ENCODE data around the gene PI4KA. TPM values are rescaled to one million over a fixed set of nuclear protein-coding genes. Genes with fewer than 3 reads are reported as not detected.
"Not testable (repeated sequence)": the region's sequence is repeated elsewhere in the genome, so short reads cannot be mapped to it uniquely, and the experiment has no call there.

PI4KA gene
- total RNA-seq, 1 donor from 2014 or later: 110 TPM

DNA sequence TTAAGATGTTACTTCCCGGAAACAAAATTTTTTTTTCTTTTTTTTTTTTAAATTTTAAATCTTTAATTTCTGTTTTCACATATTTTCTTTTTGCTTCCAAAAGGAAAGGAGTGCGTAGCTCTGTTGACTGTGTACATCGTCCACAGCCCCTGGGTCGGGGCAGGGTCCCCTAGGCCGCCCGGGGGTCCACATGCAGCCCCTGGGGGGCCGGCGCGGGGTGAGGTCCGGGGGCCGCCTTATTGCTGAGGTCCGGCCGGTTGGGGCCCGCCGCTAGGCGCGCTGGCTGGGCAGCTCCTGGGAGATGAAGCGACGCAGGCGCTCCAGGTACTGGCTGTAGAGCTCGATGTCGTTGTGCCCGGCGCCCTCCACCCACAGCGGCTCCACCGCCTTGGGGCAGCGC is 191.1 kb downstream of the PI4KA start:
- not testable (repeated sequence) for H3K27ac Mint-ChIP-seq; H3K9me3 Mint-ChIP-seq; H3K27me3 Mint-ChIP-seq (ENCODE audit: low read depth); H3K4me1 Mint-ChIP-seq; DNase-seq (ENCODE audit: low spot score in 2 of 2, unreplicated experiment in 2 of 2); H3K4me3 Mint-ChIP-seq; H3K36me3 Mint-ChIP-seq

- no peak for TF ChIP-seq CTCF (IDR thresholded peaks at IDR 0.05; ENCODE audit: unreplicated experiment)
- Mint-ChIP-seq H3K4me1 (no peaks in the 10 kb centered on the region), H3K4me3 (no peak overlapping the region)
Measured at GRCh38 chr22:20666560-20666959, 192.1 kb downstream of the PI4KA start.

GRCh38 chr22:20664594-20664959 is 194.0 kb downstream of the PI4KA start:
- no peak for TF ChIP-seq CTCF (IDR thresholded peaks at IDR 0.05; ENCODE audit: unreplicated experiment)
- Mint-ChIP-seq H3K27ac (no peak overlapping the region), H3K27me3 (ENCODE audit: low read depth) (peaks cover 19% of the 10 kb centered on the region), H3K4me1 (no peaks in the 10 kb centered on the region), H3K4me3 (no peak overlapping the region), H3K36me3 (no peaks in the 10 kb centered on the region), H3K9me3 (peaks cover 7% of the 10 kb centered on the region)
- no peak for DNase-seq (ENCODE audit: low spot score in 2 of 2, unreplicated experiment in 2 of 2)

More at GRCh38 chr22:20666560-20666959, 192.1 kb downstream of the PI4KA start:
- no peak for DNase-seq (ENCODE audit: low spot score in 2 of 2, unreplicated experiment in 2 of 2)
- peaks cover 7% of the 10 kb centered on the region for H3K9me3 Mint-ChIP-seq
- no peaks in the 10 kb centered on the region for H3K36me3 Mint-ChIP-seq
- H3K27ac Mint-ChIP-seq: no peak overlapping the region
- H3K27me3 Mint-ChIP-seq (ENCODE audit: low read depth): peaks cover under 1% of the 10 kb centered on the region

DNA sequence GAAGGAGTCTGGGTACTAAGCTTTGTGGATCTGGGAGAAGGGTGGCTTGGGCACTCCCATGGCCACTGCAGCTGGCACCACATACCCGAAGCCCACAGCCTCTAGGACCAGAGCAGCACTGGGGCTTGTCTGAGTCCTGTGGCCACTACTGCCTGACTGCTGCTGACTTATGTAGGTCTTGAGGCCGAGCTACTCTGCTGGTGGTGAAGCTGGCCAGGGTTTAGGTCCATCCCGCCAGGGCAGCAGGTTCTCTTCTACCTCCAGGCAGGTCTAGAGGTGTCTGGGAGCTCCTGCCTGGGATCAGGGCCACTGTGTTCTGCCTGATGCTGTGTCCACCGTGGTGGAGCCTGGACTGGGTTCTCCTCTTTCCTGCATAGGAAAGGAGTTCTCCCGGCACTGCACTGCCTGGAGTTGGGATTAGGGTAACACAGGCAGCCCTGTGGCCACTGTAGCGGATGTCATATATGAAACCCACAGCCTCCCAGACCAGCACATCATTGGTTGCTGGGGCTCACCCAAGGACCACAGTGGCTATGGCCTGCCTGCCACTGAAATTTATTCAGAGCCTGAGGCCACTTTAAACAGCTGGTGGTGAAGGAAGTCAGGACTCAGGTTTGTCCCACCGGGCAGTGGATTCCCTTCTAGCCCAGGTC is 194.5 kb downstream of the PI4KA start:
- peaks cover 24% of the 10 kb centered on the region for H3K27me3 Mint-ChIP-seq (ENCODE audit: low read depth)
- TF ChIP-seq CTCF (IDR thresholded peaks at IDR 0.05; ENCODE audit: unreplicated experiment): no peak
- no peak for DNase-seq (ENCODE audit: low spot score in 2 of 2, unreplicated experiment in 2 of 2)
- no peak overlapping the region for H3K27ac Mint-ChIP-seq
- H3K4me1 Mint-ChIP-seq: no peaks in the 10 kb centered on the region
- H3K36me3 Mint-ChIP-seq: no peaks in the 10 kb centered on the region
- peaks cover 7% of the 10 kb centered on the region for H3K9me3 Mint-ChIP-seq
- H3K4me3 Mint-ChIP-seq: no peak overlapping the region

DNA sequence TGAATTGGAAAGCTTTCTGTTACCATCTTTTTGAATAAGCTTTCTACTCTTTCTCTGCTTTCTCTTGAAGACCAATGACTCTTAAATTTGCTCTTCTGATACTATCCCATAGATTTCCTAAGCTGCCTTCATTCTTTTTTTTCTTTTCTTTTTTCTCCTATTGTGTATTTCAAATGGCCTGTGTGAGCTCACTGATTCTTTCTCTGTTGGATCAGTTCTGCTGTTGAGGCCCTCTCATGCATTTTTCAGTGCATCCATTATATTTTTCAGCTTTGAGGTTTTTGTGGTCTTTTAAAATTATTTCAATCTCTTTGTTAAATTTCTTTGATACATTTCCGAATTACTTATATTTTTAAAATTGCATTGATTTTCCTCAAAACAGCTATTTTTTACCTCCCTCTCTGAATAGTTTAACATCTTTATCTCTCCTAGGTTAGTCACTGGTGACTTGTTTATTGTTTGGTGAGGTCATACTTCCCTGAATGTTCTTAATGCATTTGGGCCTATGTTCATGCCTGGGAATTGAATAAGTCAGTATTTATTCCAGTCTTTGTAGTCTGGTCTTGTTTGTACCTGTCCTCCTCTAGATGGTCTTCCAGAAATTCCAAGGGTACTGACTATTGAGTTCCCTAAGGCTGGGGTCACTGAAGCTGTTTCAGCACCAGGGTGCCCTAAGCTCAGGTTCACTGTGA is 195.3 kb downstream of the PI4KA start:
- Mint-ChIP-seq H3K4me3 (no peak overlapping the region), H3K9me3 (peaks cover 7% of the 10 kb centered on the region), H3K4me1 (no peaks in the 10 kb centered on the region), H3K36me3 (no peaks in the 10 kb centered on the region), H3K27ac (no peak overlapping the region), H3K27me3 (ENCODE audit: low read depth) (peaks cover 32% of the 10 kb centered on the region)
- no peak for DNase-seq (ENCODE audit: low spot score in 2 of 2, unreplicated experiment in 2 of 2)
- no peak for TF ChIP-seq CTCF (IDR thresholded peaks at IDR 0.05; ENCODE audit: unreplicated experiment)

DNA sequence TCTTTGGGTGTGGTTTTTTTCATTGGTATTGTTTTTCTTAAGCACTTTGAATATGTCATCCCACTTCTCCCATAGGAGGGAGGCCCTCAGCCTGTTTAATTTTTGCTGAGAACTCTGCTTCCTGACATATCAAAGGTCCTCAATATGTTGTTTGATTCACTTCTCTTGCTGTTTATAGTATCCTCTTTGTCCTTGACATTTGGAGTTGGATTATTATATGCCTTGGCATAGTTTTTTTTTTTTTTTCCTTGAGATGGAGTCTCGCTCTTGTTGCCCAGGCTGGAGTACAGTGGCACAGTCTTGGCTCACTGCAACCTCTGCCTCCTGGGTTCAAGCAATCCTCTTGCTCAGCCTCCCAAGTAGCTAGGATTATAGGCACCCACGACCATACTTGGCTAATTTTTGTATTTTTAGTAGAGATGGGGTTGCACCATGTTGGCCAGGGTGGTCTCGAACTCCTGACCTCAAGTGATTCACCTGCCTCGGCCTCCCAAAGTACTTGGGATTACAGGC is 196.0 kb downstream of the PI4KA start:
- not testable (repeated sequence) for H3K9me3 Mint-ChIP-seq; H3K36me3 Mint-ChIP-seq; H3K4me1 Mint-ChIP-seq; H3K4me3 Mint-ChIP-seq; DNase-seq (ENCODE audit: low spot score in 2 of 2, unreplicated experiment in 2 of 2); H3K27ac Mint-ChIP-seq
- H3K27me3 Mint-ChIP-seq (ENCODE audit: low read depth): peaks cover 39% of the 10 kb centered on the region

All from mesothelial cell of epicardium (in vitro differentiated cells).